VCaP (cell line): Measurements from ENCODE around the gene ANO4.
"Not testable (repeated sequence)": the region's sequence is repeated elsewhere in the genome, so short reads cannot be mapped to it uniquely, and the experiment has no call there.

ENCODE experiments used
- H3K27ac ChIP-seq: fragments of 450-650 bp; 2 replicates; pipeline ENCODE4 v1.5.1; 2017
- TF ChIP-seq, protein P1 (sequence below): fragments of 450-650 bp; conservative IDR thresholded peaks from 2 replicates; pipeline ENCODE4 v1.5.1; 2017; ENCODE audit warnings: mild to moderate bottlenecking, moderate library complexity

Gene ANO4

DNA sequence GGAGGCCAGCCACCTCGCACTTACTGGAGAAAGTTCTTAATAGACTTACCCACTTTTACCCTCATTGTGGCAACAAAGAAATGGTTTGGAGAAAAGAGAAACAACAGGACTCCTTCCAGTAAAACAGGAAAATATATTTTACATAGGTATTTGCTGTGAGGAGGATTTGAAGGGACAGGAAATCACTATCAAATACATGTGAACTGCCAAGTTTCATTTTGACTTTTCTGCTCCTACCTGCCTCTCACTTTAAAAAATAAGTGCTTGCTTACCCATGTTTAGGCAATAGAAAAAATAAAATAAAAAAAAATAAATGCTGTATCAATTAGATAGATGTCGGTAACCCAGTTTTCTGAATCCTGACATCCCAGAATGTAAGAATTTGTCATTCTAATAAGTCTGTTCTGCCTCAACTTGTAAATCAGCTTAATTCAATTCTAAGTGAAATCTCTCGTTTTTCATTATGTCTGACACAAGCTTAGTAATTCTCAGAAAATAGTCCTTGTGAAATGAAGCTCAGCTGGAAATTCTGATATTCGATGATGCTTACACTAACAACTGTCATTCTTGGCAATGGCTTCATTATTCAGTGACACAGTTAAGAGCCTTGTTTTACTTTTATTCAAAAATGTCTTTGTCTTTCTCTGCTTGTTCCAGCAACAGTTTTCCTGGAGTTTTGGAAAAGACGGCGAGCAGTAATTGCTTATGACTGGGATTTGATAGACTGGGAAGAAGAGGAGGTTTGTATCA is 284.1 kb downstream of the ANO4 start:
- TF ChIP-seq, protein P1, sequence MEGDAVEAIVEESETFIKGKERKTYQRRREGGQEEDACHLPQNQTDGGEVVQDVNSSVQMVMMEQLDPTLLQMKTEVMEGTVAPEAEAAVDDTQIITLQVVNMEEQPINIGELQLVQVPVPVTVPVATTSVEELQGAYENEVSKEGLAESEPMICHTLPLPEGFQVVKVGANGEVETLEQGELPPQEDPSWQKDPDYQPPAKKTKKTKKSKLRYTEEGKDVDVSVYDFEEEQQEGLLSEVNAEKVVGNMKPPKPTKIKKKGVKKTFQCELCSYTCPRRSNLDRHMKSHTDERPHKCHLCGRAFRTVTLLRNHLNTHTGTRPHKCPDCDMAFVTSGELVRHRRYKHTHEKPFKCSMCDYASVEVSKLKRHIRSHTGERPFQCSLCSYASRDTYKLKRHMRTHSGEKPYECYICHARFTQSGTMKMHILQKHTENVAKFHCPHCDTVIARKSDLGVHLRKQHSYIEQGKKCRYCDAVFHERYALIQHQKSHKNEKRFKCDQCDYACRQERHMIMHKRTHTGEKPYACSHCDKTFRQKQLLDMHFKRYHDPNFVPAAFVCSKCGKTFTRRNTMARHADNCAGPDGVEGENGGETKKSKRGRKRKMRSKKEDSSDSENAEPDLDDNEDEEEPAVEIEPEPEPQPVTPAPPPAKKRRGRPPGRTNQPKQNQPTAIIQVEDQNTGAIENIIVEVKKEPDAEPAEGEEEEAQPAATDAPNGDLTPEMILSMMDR = no peak
- peak overlapping the region; percentile 50 for H3K27ac ChIP-seq

DNA sequence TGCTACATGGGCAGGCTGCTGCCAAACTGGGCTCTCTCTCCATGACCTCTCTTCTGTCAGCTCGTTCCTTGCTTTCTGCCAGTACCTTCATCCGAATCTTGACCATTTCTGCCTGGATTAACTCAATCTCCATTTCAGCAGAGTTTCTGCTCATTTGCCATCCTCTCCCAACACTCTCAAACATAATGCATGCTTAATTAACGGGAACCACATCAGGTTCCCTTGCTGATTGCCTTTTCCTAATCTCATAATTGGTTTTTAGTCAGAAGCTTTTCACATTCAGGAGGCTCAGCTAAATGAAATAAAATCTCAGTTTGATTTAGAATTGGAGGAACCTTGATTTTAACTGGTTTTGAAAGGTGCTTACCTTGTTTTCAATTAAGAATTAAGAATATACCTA is 288.1 kb downstream of the ANO4 start:
- TF ChIP-seq, protein P1 = no peak
- no peak overlapping the region for H3K27ac ChIP-seq

DNA sequence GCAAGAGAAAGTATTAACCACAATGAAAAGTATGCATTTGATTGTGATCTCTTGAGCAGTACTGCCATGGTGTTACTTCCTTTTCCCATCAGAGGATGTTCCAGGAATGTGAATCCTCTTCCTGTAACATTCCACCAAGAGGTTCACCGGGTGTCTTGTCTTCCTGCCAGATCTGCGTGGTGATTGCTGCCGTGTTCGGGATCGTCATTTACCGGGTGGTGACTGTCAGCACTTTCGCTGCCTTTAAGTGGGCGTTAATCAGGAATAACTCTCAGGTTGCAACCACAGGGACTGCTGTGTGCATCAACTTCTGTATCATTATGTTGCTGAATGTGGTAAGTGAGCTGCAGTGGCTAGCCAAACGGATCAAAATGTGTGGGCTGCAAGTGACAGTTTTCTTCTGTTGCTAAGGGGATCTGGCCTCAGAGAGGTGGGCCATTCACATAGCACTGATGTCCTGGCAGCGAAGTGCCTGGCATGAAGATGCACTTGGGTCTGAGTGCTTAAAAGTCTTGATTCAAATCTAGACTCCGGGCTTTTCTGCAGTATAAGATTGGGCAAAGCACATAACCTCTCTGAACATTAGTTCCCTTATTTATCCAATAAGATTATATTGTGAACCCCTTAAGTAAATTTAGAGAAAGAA is 292.0 kb downstream of the ANO4 start:
- TF ChIP-seq, protein P1 = no peak
- H3K27ac ChIP-seq = peak overlapping the region; percentile 54

DNA sequence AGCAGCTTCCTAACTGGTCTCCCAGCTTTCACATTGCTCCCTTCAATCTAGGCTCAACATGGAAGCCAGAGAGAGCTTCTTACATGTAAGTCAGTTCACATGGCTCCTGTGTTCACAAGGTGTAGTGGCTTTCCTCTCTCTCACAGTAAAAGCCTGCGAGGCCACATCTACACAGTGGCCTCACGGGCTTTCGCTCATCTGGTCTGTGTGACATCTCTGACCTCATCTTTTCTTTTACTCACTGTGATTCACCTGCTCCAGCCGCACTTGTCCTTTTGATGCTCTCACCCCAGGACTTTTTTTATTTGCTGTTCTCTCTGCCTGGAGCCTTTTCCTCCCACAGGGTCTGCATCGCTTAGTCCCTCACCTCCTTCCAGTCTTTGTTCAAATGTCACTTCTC is 293.3 kb downstream of the ANO4 start:
- TF ChIP-seq, protein P1 = no peak
- H3K27ac ChIP-seq = no peak overlapping the region

DNA sequence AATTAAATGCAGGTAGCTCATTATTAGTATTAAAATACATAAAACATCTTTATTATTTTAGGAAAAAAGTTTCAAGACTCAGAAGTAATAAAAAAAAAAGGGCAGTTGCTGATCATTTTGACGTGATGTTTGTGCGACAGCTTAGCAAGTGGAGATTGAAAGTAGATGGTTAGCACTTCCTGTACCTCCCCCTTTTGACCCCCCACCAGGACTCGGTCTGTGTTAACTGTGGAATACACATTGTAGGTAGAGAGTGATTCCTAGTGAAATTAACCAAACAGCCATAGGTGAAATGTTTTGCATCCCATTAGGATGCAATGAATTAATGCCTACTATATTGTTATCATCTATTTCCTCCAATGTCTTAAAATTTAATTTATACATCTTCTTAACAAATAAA is 294.7 kb downstream of the ANO4 start:
- TF ChIP-seq, protein P1 = no peak
- no peak overlapping the region for H3K27ac ChIP-seq

DNA sequence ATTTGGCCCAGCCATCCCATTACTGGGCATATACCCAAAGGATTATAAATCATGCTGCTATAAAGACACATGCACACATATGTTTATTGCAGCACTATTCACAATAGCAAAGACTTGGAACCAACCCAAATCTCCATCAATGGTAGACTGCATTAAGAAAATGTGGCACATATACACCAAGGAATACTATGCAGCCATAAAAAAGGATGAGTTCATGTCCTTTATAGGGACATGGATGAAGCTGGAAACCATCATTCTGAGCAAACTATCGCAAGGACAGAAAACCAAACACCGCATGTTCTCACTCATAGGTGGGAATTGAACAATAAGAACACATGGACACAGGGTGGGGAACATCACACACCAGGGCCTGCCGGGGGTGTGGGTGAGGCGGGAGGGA is 295.6 kb downstream of the ANO4 start:
- H3K27ac ChIP-seq = not testable (repeated sequence)

DNA sequence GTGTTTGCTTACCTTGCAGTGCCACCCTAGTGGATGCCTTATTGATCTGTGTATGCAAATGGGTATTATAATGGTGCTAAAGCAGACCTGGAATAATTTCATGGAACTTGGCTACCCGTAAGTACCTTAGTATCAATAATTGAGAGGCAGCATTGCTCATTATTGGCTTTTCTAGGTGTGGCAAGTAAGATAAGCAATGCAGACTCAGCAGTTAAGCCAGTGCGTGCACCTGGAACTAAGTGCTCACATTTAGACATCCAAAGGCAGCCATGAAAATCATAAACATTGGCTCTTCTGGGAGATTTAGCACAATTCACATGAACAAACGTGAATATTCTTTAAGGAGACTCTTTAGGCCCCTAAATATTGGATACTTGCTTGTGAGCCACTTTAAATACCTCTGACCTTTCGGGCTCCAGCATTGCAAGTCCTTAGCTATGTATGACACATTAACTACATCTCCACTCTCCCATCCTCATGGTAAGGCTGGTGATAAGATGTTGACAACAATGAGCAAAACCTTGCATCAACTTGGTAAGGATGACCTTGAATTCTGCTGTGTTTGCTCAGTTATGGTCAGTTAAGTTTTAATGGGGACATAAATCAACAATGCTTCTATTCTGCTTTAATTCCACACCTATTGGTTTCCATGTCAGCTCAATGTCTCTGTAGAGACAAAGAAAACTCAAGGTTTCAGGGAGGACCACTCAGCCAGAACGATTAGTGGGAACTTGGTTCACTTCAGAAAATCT is 303.4 kb downstream of the ANO4 start:
- TF ChIP-seq, protein P1 = no peak

More for the DNA sequence above, 303.4 kb downstream of the ANO4 start:
- peak overlapping the region; percentile 88 for H3K27ac ChIP-seq
